ENCODE data around the gene EEFSEC. TPM values are rescaled to one million over a fixed set of nuclear protein-coding genes. Genes with fewer than 3 reads are reported as not detected.

Gene EEFSEC
- total RNA-seq, 1 donor from 2014 or later = 10.1 TPM

- TF ChIP-seq, protein P1, sequence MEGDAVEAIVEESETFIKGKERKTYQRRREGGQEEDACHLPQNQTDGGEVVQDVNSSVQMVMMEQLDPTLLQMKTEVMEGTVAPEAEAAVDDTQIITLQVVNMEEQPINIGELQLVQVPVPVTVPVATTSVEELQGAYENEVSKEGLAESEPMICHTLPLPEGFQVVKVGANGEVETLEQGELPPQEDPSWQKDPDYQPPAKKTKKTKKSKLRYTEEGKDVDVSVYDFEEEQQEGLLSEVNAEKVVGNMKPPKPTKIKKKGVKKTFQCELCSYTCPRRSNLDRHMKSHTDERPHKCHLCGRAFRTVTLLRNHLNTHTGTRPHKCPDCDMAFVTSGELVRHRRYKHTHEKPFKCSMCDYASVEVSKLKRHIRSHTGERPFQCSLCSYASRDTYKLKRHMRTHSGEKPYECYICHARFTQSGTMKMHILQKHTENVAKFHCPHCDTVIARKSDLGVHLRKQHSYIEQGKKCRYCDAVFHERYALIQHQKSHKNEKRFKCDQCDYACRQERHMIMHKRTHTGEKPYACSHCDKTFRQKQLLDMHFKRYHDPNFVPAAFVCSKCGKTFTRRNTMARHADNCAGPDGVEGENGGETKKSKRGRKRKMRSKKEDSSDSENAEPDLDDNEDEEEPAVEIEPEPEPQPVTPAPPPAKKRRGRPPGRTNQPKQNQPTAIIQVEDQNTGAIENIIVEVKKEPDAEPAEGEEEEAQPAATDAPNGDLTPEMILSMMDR (conservative IDR thresholded peaks at IDR 0.05; ENCODE audit: low read depth, low read length) = no peak
- H3K4me3 ChIP-seq (ENCODE audit: low read depth, low read length) = no peak overlapping the region
- DNase-seq (ENCODE audit: low read depth) = no peak
Observed at GRCh38 chr3:128240232-128240631, 87.0 kb downstream of the EEFSEC start.

DNA sequence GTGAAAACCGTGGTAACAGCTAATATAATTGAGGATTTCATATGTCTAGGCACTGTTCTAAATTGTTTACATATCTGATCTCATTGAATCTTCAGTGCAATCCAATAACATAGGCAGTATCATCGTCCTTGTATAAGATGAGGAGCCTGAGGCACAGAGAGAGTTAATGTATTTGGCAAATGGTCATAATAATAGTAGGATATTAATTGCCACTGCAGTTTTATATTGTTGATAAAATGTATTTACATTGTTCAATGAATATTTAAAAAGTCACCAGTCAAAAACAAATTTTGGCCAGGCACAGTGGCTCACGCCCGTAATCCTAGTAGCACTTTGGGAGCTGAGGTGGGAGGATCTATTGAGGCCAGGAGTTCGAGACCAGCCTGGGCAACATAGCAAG, 88.5 kb downstream of the EEFSEC start:
- no peak for DNase-seq (ENCODE audit: low read depth)

DNA sequence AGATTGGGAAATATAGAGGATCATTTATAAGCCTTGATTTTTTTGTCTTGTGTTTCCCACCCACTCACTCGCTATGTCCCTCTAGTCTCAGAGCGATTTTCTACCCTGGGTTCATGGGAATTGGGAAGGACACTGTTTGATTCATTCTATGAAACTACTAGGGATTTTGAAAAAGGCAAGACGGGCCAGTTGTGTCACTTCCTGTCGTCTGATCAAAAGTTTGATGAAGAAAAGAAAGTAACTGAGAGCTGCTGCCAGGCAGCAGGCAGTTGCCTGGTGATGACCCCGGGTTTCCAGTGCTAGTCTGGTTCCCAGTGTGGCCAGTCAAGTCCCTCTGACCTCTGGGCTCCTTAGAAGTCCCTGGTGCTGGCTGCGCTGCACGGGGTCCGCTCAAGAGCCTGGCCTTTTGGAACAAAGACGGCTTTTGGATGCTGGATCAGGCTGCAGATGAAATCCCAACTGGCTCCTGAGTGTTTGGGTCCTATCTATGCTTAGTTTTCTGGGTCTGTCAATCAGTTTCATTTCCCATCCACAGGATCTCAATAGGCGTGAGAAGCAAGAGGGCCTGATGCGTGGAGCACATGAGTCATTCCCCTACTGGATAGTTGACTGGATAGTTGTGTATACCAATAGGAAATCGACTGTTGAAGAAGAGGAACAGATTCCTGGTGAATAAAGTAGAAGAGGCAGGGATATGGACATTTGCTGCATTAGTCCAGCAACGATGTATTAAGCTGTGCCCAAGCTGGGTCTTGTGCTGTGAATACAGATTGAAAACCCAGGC, 89.7 kb downstream of the EEFSEC start:
- no peak for DNase-seq (ENCODE audit: low read depth)
- no peak overlapping the region for H3K4me3 ChIP-seq (ENCODE audit: low read depth, low read length)
- TF ChIP-seq, protein P1 (conservative IDR thresholded peaks at IDR 0.05; ENCODE audit: low read depth, low read length) = no peak

More for the DNA sequence above, 88.5 kb downstream of the EEFSEC start:
- H3K4me3 ChIP-seq (ENCODE audit: low read depth, low read length) = no peak overlapping the region
- TF ChIP-seq, protein P1 (conservative IDR thresholded peaks at IDR 0.05; ENCODE audit: low read depth, low read length) = no peak

DNA sequence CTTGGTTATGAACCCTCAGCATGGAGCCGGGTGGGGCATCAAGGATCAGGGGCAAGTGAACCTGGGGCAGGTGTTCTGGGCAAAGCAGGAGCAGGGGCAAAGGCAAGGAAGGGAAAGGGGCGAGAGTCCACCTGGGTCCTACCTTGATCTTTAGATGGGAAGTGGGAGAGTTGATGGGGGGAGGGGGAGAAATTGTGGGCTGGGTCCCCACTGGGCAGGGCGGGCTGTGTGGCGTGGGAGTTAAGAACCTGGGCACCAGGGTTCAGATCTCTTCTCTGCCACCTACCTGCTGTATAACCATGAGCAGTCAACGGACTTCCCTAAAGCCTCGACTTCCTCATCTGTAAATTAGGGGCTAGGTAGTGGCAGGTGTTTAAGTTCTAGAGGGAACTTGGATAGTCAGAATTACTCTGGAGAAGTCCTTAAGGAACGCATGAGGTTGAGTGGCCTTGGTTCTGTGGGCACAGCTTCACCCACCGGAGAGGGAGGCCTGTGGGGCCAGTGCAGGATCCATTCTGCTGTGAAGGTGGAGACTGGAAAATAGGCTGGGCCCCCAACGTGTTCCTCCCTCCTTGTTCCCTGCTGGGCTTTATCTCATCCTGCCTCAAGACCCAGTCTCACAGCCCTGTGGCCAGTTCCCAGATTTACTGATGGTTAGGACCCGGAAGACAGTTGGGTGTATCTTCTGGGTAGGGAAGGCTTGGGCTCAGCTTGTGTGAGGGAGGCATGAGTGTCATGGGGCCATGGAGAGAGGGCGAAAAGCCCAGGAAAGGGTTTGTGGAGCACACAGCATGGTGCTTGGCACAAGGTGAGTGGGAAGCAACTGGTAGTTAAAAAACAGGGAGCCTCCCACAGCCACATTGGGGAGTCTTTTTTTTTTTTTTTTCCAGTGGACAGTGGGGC, 90.6 kb downstream of the EEFSEC start:
- TF ChIP-seq, protein P1 (conservative IDR thresholded peaks at IDR 0.05; ENCODE audit: low read depth, low read length) = no peak
- no peak overlapping the region for H3K4me3 ChIP-seq (ENCODE audit: low read depth, low read length)
- no peak for DNase-seq (ENCODE audit: low read depth)

DNA sequence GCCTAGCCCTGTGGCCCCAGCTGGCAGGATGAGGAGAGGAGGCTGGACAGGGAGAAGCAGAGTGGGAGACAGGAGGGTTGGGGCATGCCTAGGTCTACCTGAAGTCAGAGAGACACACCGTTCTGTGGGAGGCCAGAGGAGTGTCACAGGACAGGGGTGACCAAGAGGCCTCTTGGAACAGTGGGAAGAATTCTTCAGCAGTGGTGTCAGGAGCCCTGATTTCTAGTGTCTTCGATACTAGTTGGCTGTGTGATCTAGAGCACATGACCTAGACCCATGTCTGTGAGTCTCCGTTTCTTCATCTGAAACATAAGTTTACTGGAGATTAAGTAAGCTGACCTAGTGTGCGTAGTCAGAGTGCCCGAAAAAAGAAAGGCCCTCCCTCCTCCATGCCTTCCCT, 92.2 kb downstream of the EEFSEC start:
- TF ChIP-seq, protein P1 (conservative IDR thresholded peaks at IDR 0.05; ENCODE audit: low read depth, low read length) = no peak
- H3K4me3 ChIP-seq (ENCODE audit: low read depth, low read length) = no peak overlapping the region
- DNase-seq (ENCODE audit: low read depth) = no peak

DNA sequence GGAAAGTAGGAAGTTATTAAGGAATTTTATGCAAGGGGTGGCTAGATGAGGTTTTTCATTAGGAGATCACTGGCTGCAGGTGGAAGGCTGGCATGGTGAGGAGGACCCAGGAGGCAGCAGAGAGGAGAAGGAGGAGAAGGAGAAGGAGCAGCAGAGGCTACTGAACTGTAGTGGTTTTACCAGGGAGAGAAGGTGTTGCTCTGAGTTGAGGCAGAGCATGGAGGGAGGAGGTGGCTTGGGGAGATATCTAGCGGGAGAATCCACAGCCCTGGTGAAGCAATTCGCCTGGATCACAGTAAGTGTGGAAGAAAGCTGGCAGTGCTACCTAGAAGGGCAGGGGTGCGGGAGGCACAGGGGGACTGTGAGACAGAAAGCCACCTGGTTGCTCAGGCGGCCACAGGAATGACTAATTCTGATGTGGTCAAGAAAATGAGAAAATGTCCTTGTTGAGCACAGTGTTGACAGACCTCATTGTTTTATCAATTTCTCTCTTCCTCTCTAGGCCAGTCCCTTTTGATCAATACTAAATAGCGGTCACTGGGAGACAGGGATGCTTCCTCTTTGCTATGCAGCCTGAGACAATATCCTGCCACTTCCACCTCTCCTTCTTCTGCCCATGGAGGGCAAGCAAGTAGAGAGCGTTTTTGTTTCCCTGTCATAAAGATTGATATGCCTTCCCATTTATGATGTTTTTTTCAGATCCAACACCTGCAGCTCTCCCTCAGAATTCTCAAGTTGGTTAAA, 94.6 kb downstream of the EEFSEC start:
- DNase-seq (ENCODE audit: low read depth) = no peak
- no peak overlapping the region for H3K4me3 ChIP-seq (ENCODE audit: low read depth, low read length)
- TF ChIP-seq, protein P1 (conservative IDR thresholded peaks at IDR 0.05; ENCODE audit: low read depth, low read length) = no peak

All from epithelial cell of proximal tubule (primary cell).